GM19455 (cell line): ENCODE results near the gene IZUMO1.
"Not testable (repeated sequence)": the region's sequence is repeated elsewhere in the genome, so short reads cannot be mapped to it uniquely, and the experiment has no call there.

ENCODE experiments used
- ATAC-seq: cut with Tn5 transposase; IDR thresholded peaks from one replicate; pipeline ENCODE4 v1.9.1; 2021; ENCODE audit not compliant: unreplicated experiment

IZUMO1 gene

DNA sequence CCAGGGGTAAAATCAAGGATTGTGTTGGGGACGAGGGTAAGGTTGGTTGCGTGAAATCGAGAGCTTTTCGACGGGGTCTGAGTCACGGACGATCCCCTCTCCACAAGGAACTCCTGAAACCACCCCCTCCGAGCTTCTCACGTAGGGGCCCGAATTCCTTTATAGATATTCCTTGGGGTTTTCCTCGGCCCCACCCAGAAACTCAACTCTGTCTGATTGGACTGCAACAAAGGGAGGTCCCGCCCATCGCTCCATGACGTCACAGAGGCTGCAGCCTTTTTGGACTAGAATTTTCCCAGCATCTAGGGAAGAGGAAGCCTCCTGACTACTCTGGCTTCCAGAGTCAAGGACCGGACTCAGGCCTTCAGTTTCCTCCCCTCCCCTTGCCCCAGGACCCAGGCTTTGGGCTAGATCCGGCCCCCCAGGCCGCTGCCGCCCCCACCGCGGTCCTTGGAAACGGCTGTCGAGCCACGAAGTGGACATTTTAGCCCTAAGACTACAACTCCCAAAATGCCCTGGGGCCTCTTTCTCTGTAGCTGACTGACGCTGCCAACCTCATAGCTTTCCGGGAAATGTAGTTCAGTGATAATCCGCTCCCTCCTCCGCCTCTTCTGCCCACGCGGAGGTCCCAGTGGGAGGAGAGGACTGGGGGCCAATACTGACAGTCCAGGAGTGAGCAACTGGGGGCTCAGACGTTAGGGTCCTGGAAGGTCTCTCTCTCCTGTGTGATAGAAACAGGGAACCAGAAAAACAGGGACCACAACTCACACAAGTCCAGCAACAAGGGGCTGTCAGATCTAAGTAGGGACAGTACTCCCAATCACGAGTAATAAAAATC is at the start of gene IZUMO1:
Gene IZUMO1 (minus strand): TSS at position 172 of the 838 bp plus-strand sequence. CDS start 1,050 bp downstream, outside the sequence.
- no peak for ATAC-seq

DNA sequence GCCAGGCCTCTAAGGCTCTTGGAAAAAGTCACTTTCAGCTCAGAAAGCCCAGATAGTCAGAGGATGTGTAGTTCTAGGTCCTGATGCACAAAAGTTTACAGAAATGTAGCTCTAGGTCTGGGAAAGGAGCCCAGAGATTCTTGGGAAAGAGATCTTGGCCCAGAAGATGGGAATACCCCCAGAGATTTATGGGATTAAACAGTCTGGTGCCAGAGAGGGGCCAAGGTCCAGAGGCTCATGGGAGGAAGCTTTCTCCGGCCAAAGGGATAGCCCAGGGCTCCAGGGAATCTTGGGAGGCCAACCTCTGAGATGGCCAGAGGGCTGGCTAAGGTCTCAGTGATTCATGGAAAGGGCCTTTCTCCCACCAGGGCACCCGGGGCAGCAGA is 49.0 kb upstream of the IZUMO1 start:
- no peak for ATAC-seq

DNA sequence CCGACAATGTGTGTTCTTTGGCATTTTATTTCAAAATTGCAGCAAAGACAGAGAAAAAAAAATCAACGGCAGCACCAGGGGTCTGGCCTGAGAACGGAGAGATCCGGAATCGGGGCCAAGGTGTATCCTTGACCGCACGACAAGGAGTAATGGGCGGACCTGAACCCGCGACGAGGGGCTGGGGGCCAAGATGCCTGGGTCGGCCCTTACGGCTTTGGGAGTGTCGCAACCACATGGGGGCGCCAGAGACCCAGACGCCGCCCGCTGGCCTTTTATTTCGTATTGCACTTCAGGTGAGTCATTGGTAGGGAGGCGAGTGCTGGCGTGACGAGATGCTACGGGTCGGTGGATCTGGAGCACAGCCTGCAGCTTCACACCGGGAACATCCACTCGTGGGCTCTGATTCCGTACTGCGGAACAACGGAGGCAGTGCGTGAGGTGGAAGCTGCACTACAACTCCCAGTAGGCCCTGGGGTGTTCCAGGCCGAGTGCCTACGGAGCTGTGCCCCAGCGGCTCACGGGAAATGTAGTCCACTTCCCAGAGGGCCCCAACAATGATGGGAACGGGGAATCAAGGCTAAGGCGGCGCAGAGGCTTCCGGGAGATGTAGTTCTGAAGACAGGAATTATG is 48.5 kb upstream of the IZUMO1 start:
- ATAC-seq = peak; percentile 84

DNA sequence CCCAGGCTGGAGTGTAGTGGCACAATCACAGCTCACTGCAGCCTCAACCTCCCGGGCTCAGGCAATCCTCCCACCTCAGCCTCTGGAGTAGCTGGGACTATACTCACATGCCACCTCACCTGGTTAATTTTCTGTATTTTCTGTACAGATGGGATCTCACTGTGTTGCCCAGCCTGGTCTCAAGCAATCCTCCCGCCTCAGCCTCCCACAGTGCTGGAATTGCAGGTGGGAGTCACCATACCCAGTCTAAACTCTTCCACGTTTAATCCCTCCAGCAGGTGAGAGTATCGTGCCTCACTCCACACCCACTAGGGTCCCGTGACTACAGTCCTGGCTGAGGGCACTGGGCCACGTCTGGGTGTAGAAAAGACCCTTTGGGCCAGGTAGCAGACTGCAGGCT is 47.6 kb upstream of the IZUMO1 start:
- ATAC-seq = no peak

DNA sequence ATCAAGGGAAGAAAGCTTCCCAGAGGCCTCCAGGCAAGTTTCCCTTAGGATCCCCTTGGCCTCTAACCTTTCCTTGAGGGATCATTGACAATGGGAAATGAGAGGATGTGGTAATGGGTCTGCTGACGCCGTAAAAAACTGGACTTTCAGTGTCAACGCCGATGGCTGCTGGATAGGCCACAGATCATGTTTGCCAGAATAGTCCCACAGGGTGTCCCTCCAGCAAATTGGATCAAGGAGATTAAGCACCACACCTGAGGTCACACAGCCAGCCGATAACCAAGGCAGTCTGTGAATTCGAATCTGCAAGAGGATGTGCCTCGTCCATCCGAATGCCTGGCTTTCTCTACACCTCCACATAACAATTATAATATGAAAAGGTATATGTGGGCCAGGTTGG is 46.6 kb upstream of the IZUMO1 start:
- no peak for ATAC-seq

DNA sequence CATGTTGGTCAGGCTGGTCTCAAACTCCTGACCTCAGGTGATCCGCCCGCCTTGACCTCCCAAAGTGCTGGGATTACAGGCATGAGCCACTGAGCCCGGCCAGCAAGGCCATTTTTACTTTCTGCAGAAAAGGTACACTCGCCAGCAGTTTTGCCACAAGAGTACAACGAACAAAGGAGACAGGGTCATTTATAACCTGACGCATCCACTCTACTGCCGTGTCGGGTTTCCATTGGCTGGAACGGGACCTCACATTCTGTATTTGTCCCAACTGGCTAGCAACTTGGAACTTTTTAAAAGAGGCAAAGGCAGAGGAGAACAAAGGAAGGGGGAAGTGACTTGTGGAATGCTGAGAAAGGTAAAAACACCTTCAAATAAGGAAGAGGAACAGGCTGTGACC is 40.6 kb upstream of the IZUMO1 start:
- ATAC-seq = not testable (repeated sequence)

DNA sequence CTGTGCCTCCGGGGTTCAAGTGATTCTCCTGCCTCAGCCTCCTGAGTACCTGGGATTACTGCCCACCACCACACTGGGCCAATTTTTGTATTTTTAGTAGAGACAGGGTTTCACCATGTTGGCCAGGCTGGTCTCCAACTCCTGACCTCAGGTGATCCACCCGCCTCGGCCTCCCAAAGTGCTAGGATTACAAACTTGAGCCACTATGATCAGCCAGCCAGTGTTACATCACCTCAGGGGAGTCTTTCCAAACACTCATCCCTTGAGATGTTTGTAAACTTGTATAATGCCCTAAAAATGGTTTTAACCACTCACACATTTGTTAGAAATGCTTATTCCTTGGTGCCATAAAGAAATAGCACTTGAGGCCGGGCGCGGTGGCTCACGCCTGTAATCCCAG is 39.7 kb upstream of the IZUMO1 start:
- not testable (repeated sequence) for ATAC-seq

DNA sequence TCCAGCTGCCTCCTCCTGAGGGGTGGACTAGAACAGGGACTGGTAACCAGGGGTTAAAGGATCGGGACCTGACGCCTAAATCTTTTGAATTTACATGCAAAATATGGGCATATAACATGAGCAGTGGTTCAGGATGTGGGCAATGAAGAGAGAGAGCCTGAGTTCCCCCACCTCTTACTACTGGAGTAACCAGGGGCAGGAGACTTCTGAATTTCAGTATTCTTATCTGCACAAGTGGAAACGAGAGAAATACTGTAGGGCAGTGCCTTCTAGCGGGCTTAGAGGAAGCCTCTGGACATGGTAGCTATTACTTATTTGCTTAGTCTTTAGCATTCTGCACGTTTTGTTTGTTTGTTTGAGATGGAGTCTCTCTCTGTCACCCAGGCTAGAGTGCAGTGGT is 37.8 kb upstream of the IZUMO1 start:
- no peak for ATAC-seq

DNA sequence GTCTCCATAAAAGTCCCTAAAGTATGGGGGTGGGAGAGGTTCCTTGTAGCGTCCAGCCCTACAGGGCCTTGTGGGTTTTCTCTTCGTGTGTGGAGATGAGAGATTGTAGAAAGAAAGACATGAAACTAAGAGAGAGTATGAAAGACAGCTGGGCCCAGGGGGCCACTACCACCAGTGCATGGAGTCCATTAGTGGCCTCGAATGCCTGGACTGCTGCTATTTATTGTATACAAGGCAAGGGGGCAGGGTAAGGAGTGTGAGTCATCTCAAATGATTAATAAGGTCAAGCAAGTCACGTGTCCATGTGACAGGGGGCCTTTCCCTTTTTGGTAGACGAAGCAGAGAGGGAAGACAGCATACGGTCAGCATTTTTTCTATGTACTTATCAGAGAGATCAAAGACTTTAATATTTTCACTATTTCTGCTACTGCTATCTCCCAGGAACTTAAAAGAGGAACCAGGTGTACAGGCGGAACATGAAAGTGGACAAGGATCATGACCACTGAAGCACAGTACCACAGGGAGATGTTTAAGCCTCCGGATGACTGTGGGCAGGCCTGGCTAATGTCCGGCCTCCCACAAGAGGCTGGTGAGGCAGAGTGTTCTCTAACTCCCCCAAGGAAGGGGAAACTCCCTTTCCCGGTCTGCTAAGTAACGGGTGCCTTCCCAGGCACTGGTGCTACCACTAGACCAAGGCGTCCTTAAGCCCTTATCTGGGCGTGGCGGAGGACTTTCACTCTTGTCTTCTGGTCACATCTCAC is 34.1 kb upstream of the IZUMO1 start:
- ATAC-seq = no peak

DNA sequence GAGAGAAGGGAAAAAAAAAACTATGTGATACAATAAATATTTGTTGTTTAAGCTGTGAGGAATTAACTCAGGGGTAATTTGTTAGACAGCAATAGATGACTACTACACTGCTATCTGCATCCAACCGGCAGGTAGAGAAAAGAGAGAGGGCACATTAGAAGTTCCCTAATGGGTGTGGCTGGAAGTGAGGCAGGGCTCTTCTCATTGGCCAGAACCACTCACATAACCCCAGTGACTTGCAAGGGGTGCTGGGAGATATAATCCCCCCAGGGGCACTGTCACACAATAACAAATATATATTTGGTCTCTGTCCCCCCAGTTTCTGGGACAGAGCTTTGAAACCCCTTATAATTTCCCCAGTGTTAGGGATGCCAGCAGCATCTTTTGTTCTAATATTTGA is 32.9 kb upstream of the IZUMO1 start:
- no peak for ATAC-seq

DNA sequence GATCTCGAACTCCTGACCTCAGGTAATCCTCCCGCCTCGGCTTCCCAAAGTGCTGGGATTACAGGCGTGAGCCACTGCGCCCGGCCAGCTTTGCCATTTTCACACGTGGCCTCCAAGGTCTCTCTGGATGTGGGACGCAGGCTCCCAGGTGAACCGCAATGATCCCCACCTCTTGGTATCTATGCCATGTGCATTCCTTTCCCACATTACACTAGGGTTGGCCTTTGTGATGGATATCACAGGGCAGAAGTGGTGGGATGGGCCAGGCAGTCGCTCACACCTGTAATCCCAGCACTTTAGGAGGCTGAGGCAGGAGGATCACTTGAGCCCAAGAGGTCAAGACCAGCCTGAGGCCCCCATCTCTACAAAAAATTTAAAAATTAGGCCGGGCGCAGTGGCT is 31.0 kb upstream of the IZUMO1 start:
- no peak for ATAC-seq

DNA sequence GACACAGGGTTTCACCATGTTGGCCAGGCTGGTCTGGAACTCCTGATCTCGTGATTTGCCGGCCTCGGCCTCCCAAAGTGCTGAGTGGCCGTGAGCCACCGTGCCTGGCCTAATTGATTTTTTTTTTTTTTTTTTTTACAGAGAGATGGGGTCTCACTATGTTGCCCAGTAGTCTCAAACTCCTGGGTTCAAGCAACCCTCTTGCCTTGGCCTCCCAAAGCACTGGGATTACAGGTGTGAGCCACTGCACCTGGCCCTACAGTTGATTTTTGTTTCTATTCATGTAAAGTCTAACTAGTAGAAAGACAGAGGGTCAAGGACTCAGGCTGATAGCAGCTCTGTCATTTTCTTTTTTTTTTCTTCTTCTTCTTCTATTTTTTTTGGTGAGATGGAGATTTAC is 30.4 kb upstream of the IZUMO1 start:
- no peak for ATAC-seq

DNA sequence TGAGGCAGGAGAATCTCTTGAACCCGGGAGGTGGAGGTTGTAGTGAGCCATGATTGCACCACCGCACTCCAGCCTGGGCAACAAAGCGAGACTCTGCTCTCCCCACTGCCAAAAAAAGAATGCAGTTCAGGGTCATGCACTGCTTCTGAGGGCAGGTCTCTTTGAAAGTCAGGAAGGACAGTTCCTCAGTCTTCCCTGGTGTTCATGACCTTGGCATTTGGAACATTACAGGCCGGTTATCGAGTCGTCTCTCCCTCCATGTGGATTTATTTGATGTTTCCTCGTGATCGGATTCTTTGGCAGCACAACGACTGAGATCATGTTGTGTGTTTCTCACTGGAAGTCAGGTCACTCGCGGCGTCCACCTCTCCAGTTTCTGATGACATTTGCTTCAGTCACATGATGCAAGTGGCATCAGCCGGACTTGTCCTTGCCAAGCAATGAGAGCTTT is 25.8 kb upstream of the IZUMO1 start:
- ATAC-seq = no peak

DNA sequence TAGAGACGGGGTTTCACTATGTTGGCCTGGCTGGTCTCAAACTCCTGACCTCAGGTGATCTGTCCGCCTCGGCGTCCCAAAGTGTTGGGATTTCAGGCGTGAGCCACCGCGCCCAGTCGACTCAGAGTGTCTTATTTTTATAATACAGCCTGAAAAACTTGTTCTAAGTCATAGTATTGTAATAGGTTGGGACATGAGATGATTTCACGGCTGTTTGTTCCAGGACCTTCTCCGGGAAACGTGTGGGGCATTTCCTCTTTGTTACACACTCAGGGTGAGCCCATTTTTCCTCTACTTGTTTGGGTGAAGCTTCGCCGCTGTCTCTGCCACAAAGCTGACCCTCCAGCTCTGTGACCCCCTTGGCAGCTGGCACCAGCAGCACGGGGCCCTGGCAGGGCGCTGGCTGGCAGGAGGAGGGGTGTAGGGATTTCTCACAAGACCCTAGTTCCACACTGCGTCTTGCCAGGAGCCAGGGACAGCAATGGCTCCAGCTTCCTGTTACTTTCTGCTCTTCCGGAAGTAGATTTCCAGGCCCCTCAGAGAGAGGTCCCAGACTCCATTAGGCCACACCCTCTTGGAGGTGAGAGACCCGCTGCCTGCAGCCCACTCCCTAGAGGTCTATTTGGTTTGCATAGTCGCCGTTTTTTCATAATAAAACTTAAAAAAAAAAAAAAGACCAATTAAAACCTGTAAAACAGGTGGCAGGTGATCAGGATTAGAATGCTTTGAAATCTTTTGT is 24.2 kb upstream of the IZUMO1 start:
- ATAC-seq = no peak

DNA sequence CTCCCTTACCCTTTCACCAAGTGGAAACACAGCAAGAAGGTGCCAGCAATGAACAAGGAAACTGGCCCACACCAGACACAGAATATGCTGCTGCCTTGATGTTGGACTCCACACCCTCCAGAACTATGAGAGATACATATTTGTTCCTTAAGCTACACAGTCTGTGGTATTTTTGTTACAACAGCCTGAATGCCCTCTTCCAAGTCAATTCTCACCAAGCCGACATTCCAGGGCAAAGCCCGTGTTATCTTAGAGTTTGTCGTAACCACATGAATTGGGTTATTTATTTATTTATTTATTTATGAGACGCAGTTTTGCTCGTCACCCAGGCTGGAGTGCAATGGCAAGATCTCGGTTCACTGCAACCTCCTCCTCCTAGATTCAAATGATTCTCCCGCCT is 23.6 kb upstream of the IZUMO1 start:
- no peak for ATAC-seq

DNA sequence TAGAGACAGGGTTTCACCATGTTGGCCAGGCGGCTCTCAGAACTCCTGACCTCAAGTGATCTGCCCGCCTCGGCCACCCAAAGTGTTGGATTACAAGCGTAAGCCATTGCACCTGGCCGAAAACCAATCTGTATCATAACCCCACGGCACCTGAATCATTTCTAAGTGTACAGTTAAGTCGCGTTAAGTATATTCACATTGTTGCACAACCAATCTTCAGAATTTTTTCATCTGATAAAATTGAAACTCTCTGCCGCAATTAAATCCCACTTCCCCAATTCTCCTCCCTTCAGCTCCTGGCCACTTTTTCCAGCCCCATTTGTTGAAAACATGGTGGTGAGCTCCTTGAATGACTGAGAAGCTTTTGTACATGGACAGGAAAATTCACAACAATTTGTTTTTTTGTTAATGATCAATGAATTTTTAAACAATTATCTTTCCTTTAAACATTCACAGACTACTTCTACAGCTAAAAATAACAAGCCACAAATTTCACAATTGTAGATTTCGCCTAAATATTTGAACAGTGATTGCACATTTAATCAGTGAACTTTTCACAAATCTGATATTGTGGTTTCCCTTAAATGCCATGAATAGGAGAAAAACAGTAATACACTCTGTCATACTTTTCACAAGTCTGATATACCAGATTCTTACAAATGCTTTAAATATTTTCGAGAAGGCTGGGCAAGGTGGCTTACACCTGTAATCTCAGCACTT is 22.4 kb upstream of the IZUMO1 start:
- ATAC-seq = no peak

DNA sequence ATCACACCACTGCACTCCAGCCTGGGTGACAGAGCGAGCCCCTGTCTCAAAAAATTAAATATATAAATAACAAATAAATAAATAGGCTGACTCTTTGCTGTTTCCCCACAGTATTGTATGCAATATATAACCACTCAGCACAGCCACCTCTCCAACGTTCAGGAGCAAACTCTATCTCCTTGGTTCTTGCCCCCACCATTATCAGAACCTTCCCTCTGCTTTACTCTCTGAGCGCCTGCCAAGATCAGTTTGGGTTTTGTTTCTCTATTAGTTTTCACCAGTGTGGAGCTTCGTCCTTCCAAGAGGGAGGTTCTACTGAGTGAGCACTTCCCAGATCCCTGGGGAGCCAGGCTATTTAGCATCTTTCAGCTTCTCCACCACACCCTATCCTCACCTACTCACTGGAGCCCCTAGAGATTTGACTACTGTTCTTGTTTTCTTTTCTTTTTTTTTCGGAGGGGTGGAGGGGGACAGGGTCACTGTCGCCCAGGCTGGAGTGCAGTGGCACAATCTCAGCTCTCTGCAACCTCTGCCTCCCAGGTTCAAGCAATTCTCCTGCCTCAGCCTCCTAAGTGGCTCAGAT is 21.6 kb upstream of the IZUMO1 start:
- not testable (repeated sequence) for ATAC-seq

DNA sequence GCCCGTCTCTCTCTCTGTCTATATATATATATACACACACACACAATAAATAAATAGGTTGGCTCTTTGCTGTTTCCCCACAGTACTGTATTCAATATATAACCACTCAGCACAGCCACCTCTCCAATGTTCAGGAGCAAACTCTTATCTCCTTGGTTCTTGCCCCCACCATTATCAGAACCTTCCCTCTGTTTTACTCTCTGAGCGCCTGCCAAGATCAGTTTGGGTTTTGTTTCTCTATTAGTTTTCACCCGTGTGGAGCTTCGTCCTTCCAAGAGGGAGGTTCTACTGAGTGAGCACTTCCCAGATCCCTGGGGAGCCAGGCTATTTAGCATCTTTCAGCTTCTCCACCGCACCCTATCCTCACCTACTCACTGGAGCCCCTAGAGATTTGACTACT is 19.1 kb upstream of the IZUMO1 start:
- ATAC-seq = not testable (repeated sequence)

DNA sequence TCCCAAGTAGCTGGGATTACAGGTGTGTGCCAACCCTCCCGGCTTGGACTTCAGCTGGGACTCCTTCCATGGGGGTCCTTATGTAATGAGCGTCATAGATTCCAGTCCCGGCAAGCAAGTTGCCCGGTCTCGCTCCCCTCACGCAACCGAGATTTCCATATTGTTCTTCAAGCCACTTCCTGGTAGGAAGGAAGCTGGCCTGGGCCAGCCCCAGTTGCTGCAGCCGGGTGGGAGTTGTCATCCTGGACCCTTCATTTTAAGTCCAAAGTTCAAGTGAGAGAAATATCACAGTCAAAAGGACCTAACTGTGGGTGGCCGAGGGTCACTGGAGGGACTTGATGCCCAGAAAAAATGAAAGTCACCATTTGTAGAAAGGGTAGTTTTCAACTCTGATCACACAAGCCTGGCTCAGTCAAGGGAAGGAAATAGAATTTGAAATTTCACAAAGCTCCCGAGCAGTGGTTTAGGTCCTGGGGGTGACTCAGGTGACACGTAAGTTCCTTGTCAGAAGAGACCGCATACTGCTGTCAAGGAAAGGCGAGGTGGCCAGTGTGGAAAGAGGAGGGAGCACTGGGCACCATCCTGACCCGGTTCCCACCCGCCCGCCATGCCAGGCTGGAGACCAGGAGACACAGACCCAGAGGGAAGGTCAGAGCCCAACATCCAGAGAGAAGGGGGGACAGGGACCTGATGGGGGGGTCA is 13.9 kb upstream of the IZUMO1 start:
- ATAC-seq = no peak
